ENCODE data around the gene HTATIP2. TPM values are rescaled to one million over a fixed set of nuclear protein-coding genes. Genes with fewer than 3 reads are reported as not detected.

Gene HTATIP2
- total RNA-seq, 2 experiments from 2014 or later = 13.9 TPM; not detected in 1

DNA sequence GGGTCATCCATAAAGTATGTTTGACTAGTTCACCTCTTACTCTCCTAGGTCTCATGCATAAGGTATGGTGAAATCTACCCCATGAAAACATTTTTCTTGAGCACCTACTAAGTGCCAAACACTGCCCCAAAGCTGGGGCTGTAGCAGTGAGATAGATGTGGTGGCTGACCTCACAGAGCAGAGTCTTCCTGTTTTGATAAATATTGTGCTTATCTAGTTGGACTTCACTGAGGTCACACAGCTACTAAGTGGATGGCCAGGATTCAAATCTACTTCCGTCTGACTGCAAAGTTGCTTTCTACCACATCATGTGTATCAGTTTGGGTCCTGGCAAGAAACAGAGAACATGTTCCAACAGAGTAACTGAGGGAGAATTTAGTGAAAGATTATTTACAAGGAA is 6.4 kb upstream of the HTATIP2 start:
- no peak overlapping the region for H3K27ac ChIP-seq (ENCODE audit: low read depth, low read length, poor library complexity, severe bottlenecking)
- H3K4me1 ChIP-seq (ENCODE audit: insufficient read depth, low read length, poor library complexity, severe bottlenecking) = no peaks in the 10 kb centered on the region
- no peak overlapping the region for H2AFZ ChIP-seq (ENCODE audit: low read length)
- H3K79me2 ChIP-seq (ENCODE audit: insufficient read depth, low read depth, low read length) = no peaks in the 10 kb centered on the region
- BruUV-seq (replicated peaks) = no TSS peak
- ChIA-PET POLR2A (no interaction called here), CTCF (ENCODE audit: unreplicated experiment) (no interaction called here)
- H3K9me3 ChIP-seq (ENCODE audit: low read length) = no peaks in the 10 kb centered on the region
- H4K20me1 ChIP-seq (ENCODE audit: insufficient read depth, low read length) = no peaks in the 10 kb centered on the region
- no peak overlapping the region for H3K4me2 ChIP-seq (ENCODE audit: low read length)
- no peak overlapping the region for H3K4me3 ChIP-seq (ENCODE audit: low read depth, low read length, poor library complexity, severe bottlenecking)
- intact Hi-C loops (cut with micrococcal nuclease; ENCODE audit: unreplicated experiment) = loop anchor here (10.0 kb wide), 1 partner anchor 422 kb away; no protein-coding TSS in a partner anchor
- no peak for DNase-seq (ENCODE audit: low spot score)
- no peaks in the 10 kb centered on the region for H3K9me2 ChIP-seq (ENCODE audit: insufficient read depth, low read length)
- no peaks in the 10 kb centered on the region for H3K36me3 ChIP-seq (ENCODE audit: insufficient read depth, low read length)
- TF ChIP-seq, protein P1, sequence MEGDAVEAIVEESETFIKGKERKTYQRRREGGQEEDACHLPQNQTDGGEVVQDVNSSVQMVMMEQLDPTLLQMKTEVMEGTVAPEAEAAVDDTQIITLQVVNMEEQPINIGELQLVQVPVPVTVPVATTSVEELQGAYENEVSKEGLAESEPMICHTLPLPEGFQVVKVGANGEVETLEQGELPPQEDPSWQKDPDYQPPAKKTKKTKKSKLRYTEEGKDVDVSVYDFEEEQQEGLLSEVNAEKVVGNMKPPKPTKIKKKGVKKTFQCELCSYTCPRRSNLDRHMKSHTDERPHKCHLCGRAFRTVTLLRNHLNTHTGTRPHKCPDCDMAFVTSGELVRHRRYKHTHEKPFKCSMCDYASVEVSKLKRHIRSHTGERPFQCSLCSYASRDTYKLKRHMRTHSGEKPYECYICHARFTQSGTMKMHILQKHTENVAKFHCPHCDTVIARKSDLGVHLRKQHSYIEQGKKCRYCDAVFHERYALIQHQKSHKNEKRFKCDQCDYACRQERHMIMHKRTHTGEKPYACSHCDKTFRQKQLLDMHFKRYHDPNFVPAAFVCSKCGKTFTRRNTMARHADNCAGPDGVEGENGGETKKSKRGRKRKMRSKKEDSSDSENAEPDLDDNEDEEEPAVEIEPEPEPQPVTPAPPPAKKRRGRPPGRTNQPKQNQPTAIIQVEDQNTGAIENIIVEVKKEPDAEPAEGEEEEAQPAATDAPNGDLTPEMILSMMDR (conservative IDR thresholded peaks at IDR 0.05; ENCODE audit: low read length) = no peak
- no peak for TF ChIP-seq EZH2phosphoT487 (IDR thresholded peaks at IDR 0.05; ENCODE audit: borderline replicate concordance, low read depth, low read length)

DNA sequence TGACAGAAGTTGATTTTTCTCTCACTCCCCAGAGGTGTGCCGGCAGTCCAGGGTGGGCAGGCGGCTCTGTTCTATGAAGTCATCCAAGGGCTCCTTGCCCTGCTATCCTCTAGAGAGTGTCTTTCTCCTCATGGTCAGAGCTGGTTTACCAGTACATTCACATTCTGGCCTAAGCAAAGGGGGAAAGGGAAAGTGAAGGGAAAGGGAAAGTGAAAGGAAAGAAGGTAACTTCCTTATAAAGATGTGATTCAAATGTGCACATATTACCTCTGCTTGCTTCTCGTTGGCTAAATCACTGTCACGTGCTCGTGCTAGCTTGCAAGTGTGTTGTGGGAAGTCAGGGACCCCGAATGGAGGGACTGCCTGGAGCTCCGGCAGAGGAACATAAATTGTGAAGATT is 2.9 kb upstream of the HTATIP2 start:
- Histone ChIP-seq H3K9me2 (ENCODE audit: insufficient read depth, low read length) (no peaks in the 10 kb centered on the region), H3K9me3 (ENCODE audit: low read length) (no peaks in the 10 kb centered on the region), H3K79me2 (ENCODE audit: insufficient read depth, low read depth, low read length) (no peaks in the 10 kb centered on the region), H3K4me1 (ENCODE audit: insufficient read depth, low read length, poor library complexity, severe bottlenecking) (no peaks in the 10 kb centered on the region), H3K4me3 (ENCODE audit: low read depth, low read length, poor library complexity, severe bottlenecking) (no peak overlapping the region), H2AFZ (ENCODE audit: low read length) (peak overlapping the region; percentile 84; the same call in 1 of the 2 replicates), H3K4me2 (ENCODE audit: low read length) (peak overlapping the region; percentile 26; the same call in 1 of the 2 replicates), H3K27ac (ENCODE audit: low read depth, low read length, poor library complexity, severe bottlenecking) (no peak overlapping the region), H4K20me1 (ENCODE audit: insufficient read depth, low read length) (no peaks in the 10 kb centered on the region), H3K36me3 (ENCODE audit: insufficient read depth, low read length) (no peaks in the 10 kb centered on the region)
- intact Hi-C loops (cut with micrococcal nuclease; ENCODE audit: unreplicated experiment) = no loop called here
- no TSS peak for BruUV-seq (replicated peaks)
- CTCF ChIA-PET (ENCODE audit: unreplicated experiment) = no interaction called here
- DNase-seq (ENCODE audit: low spot score) = peak; percentile 19
- POLR2A ChIA-PET = no interaction called here
- TF ChIP-seq, protein P1 (conservative IDR thresholded peaks at IDR 0.05; ENCODE audit: low read length) = no peak
- TF ChIP-seq EZH2phosphoT487 (IDR thresholded peaks at IDR 0.05; ENCODE audit: borderline replicate concordance, low read depth, low read length) = no peak

DNA sequence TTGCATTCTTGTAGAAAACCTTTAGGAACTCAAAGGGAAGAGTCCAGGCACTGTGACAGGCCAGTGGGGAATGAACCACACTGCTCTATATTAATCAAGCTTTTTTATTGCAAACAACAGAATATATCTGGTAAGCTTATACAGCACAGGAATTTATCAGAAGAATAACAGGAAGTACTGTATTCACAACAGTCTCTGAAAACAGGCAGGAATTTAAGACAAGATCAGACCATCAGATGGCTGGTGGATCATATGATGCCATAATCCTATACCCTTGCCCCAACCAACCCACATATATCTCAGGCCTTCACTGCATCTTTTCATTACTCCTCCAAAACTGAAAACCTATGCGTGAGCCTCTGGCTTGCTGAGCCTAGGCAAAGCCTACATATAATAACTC is 1.0 kb upstream of the HTATIP2 start:
- no peak for DNase-seq (ENCODE audit: low spot score)
- H3K4me2 ChIP-seq (ENCODE audit: low read length) = no peak overlapping the region
- no peaks in the 10 kb centered on the region for H3K79me2 ChIP-seq (ENCODE audit: insufficient read depth, low read depth, low read length)
- H3K36me3 ChIP-seq (ENCODE audit: insufficient read depth, low read length) = no peaks in the 10 kb centered on the region
- H3K9me2 ChIP-seq (ENCODE audit: insufficient read depth, low read length) = no peaks in the 10 kb centered on the region
- ChIA-PET CTCF (ENCODE audit: unreplicated experiment) (no interaction called here), POLR2A (no interaction called here)
- no TSS peak for BruUV-seq (replicated peaks)
- no peak overlapping the region for H3K27ac ChIP-seq (ENCODE audit: low read depth, low read length, poor library complexity, severe bottlenecking)
- no peak overlapping the region for H2AFZ ChIP-seq (ENCODE audit: low read length)
- H4K20me1 ChIP-seq (ENCODE audit: insufficient read depth, low read length) = no peaks in the 10 kb centered on the region
- H3K4me1 ChIP-seq (ENCODE audit: insufficient read depth, low read length, poor library complexity, severe bottlenecking) = no peaks in the 10 kb centered on the region
- intact Hi-C loops (cut with micrococcal nuclease; ENCODE audit: unreplicated experiment) = no loop called here
- H3K9me3 ChIP-seq (ENCODE audit: low read length) = no peaks in the 10 kb centered on the region
- TF ChIP-seq, protein P1 (conservative IDR thresholded peaks at IDR 0.05; ENCODE audit: low read length) = no peak
- no peak for TF ChIP-seq EZH2phosphoT487 (IDR thresholded peaks at IDR 0.05; ENCODE audit: borderline replicate concordance, low read depth, low read length)
- H3K4me3 ChIP-seq (ENCODE audit: low read depth, low read length, poor library complexity, severe bottlenecking) = no peak overlapping the region
